ENCODE measurements around the gene SDK1. TPM values are rescaled to one million over a fixed set of nuclear protein-coding genes. Genes with fewer than 3 reads are reported as not detected.

The SDK1 gene
- total and polyA plus RNA-seq, 2 of the 8 experiments (the other 6 are each of a cell fraction or from before 2014, with no cell fraction given): 3.3 to 7.2 TPM

GRCh38 chr7:4131063-4131462 lies 830.0 kb downstream of the SDK1 start (continued):
- no peak for TF ChIP-seq EP300 (IDR thresholded peaks at IDR 0.05; ENCODE audit: borderline replicate concordance in 1 of 2, low read depth in 2 of 2, low read length in 2 of 2)
- no peak for TF ChIP-seq SP2 (IDR thresholded peaks at IDR 0.05; ENCODE audit: low read length)
- TF ChIP-seq RAD21 (IDR thresholded peaks at IDR 0.05 in 1 of 2, conservative IDR thresholded peaks at IDR 0.05 in 1 of 2; ENCODE audit: low read depth in 2 of 2, low read length in 2 of 2): peak; percentile 42 to 52
- no peak for TF ChIP-seq CTBP2 (IDR thresholded peaks at IDR 0.05; ENCODE audit: borderline replicate concordance, insufficient read depth, insufficient read length, low read length)
- TF ChIP-seq TEAD4 (IDR thresholded peaks at IDR 0.05; ENCODE audit: low read depth, low read length): peak; percentile 97
- TF ChIP-seq SIRT6 (IDR thresholded peaks at IDR 0.05; ENCODE audit: low read length): no peak
- TF ChIP-seq EGR1 (IDR thresholded peaks at IDR 0.05; ENCODE audit: borderline replicate concordance, low read depth, low read length): no peak
- TF ChIP-seq JUND (IDR thresholded peaks at IDR 0.05; ENCODE audit: low read length): no peak
- TF ChIP-seq CHD2 (IDR thresholded peaks at IDR 0.05; ENCODE audit: low read length): no peak
- TF ChIP-seq SIX5 (IDR thresholded peaks at IDR 0.05; ENCODE audit: low read depth, low read length): no peak
- TF ChIP-seq POLR2AphosphoS5 (IDR thresholded peaks at IDR 0.05; ENCODE audit: low read depth, low read length): no peak
